ENCODE results near the gene FMNL2.

DNA sequence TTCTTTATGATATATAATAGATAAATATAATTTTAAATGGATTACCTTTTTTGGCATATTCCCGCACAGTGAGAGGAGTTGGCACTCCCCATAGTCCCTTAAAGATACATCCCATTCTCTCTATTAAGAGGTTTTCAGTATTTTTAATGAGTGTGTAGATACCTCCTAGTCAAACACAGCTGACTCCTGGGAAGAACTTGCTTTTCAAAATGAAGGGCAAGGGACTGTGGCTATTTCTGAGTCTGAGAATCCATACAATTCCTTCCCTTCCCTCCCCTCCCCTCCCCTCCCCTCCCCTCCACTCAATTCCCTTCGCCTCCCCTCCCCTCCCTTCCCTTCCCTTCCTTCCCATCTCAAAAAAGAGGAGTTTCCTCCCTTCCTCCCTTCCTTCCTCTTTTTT lies 288.8 kb downstream of the FMNL2 start:
- TF ChIP-seq CTCF (IDR thresholded peaks at IDR 0.05) = no peak
- no peak for TF ChIP-seq EP300 (IDR thresholded peaks at IDR 0.05)
- TF ChIP-seq POLR2AphosphoS5 (IDR thresholded peaks at IDR 0.05) = no peak
- no peak for TF ChIP-seq POLR2A (IDR thresholded peaks at IDR 0.05)

All from stomach (tissue), 4 donors.